Trophoblast cell (in vitro differentiated cells and primary cell): ENCODE data around the gene MITF.

Source experiments
- DNase-seq, 2 donors: peaks; one replicate each; pipeline ENCODE4 v3.0.0-alpha.2; 2016
- H2AFZ ChIP-seq: 2 replicates; pipeline ENCODE4 v1.6.1; 2013; ENCODE audit warnings: low read length, moderate library complexity, mild to moderate bottlenecking; ENCODE audit not compliant: insufficient read depth, poor library complexity
- H2AK5ac ChIP-seq: 2 replicates; pipeline ENCODE4 v1.6.1; 2013; ENCODE audit warnings: mild to moderate bottlenecking, low read length
- H2BK120ac ChIP-seq: 2 replicates; pipeline ENCODE4 v1.6.1; 2013; ENCODE audit warnings: low read length, mild to moderate bottlenecking, moderate library complexity; ENCODE audit not compliant: insufficient read depth, poor library complexity
- H2BK12ac ChIP-seq: 2 replicates; pipeline ENCODE4 v1.6.1; 2013; ENCODE audit warnings: mild to moderate bottlenecking, low read length, moderate library complexity
- H2BK5ac ChIP-seq: 2 replicates; pipeline ENCODE4 v1.6.1; 2013; ENCODE audit warnings: low read length, low read depth, moderate library complexity, mild to moderate bottlenecking; ENCODE audit not compliant: poor library complexity
- H3K14ac ChIP-seq: 2 replicates; pipeline ENCODE4 v1.6.1; 2013; ENCODE audit warnings: mild to moderate bottlenecking, low read length
- H3K18ac ChIP-seq: 2 replicates; pipeline ENCODE4 v1.6.1; 2013; ENCODE audit warnings: mild to moderate bottlenecking, low read length
- H3K23ac ChIP-seq: 2 replicates; pipeline ENCODE4 v1.6.1; 2013; ENCODE audit warnings: low read length
- H3K27ac ChIP-seq: 2 replicates; pipeline ENCODE4 v1.5.1; 2013; ENCODE audit warnings: low read depth, mild to moderate bottlenecking, inconsistent platforms, low read length, moderate library complexity
- H3K27me3 ChIP-seq: 2 replicates; pipeline ENCODE4 v1.6.1; 2013; ENCODE audit warnings: inconsistent platforms, mild to moderate bottlenecking, low read length, moderate library complexity; ENCODE audit not compliant: insufficient read depth
- H3K36me3 ChIP-seq, 2 experiments: 1 replicate in 1 of 2; 2 replicates in 1 of 2; pipeline ENCODE4 v1.6.1; 2013; ENCODE audit warnings: low read length in 2 of 2, mild to moderate bottlenecking in 2 of 2, moderate library complexity in 1 of 2; ENCODE audit not compliant: insufficient read depth in 2 of 2, control insufficient read depth in 1 of 2
- H3K4ac ChIP-seq: 2 replicates; pipeline ENCODE4 v1.6.1; 2013; ENCODE audit warnings: low read depth, mild to moderate bottlenecking, low read length, moderate library complexity
- H3K4me1 ChIP-seq, 2 experiments: 1 replicate in 1 of 2; 2 replicates in 1 of 2; pipeline ENCODE4 v1.6.1; 2013; ENCODE audit warnings: low read length in 2 of 2, mild to moderate bottlenecking in 2 of 2, moderate library complexity in 1 of 2; ENCODE audit not compliant: insufficient read depth in 2 of 2, control insufficient read depth in 1 of 2
- H3K4me2 ChIP-seq: 2 replicates; pipeline ENCODE4 v1.6.1; 2013; ENCODE audit warnings: inconsistent platforms, mild to moderate bottlenecking, low read length, moderate library complexity
- H3K4me3 ChIP-seq: 2 replicates; pipeline ENCODE4 v1.5.1; 2013; ENCODE audit warnings: mild to moderate bottlenecking, low read depth, low read length, inconsistent platforms
- H3K79me1 ChIP-seq: one replicate; pipeline ENCODE4 v1.6.1; 2013; ENCODE audit warnings: low read length
- H3K79me2 ChIP-seq: 2 replicates; pipeline ENCODE4 v1.6.1; 2013; ENCODE audit warnings: low read length, mild to moderate bottlenecking; ENCODE audit not compliant: control insufficient read depth, insufficient read depth, poor library complexity
- H3K9ac ChIP-seq: 2 replicates; pipeline ENCODE4 v1.6.1; 2013; ENCODE audit warnings: mild to moderate bottlenecking, low read length
- H3K9me3 ChIP-seq: 2 replicates; pipeline ENCODE4 v1.6.1; 2013; ENCODE audit warnings: low read depth, mild to moderate bottlenecking, control low read depth, inconsistent platforms, low read length; ENCODE audit not compliant: insufficient read depth
- H4K12ac ChIP-seq: 2 replicates; pipeline ENCODE4 v1.6.1; 2013; ENCODE audit warnings: low read depth, mild to moderate bottlenecking, low read length, moderate library complexity
- H4K8ac ChIP-seq: 2 replicates; pipeline ENCODE4 v1.6.1; 2013; ENCODE audit warnings: low read depth, mild to moderate bottlenecking, low read length, moderate library complexity
- H4K91ac ChIP-seq: one replicate; pipeline ENCODE4 v1.6.1; 2013; ENCODE audit warnings: low read depth, mild to moderate bottlenecking, low read length, moderate library complexity
- WGBS: extraction: QIAGEN DNeasy Blood & Tissue Kit; methylation state at CpG from one replicate; pipeline ENCODE4 v1.1.7; 2013; ENCODE audit warnings: missing lambda C conversion rate; ENCODE audit not compliant: insufficient read length, insufficient coverage; ENCODE audit errors: extremely low coverage; 5-methylcytosine and 5-hydroxymethylcytosine counted together

MITF gene

GRCh38 chr3:69807674-69808073 is 68.4 kb downstream of the MITF start:
- no peak overlapping the region for H3K18ac ChIP-seq

GRCh38 chr3:69809076-69809835 is 70.0 kb downstream of the MITF start:
- Histone ChIP-seq H3K9ac (no peak overlapping the region), H4K8ac (no peak overlapping the region), H3K4me1 (peaks cover 0 to 5% of the 10 kb centered on the region in 2 experiments), H3K4ac (no peak overlapping the region), H2AFZ (no peak overlapping the region), H3K18ac (no peak overlapping the region), H4K12ac (no peak overlapping the region), H2AK5ac (no peak overlapping the region), H3K27me3 (no peaks in the 10 kb centered on the region), H2BK12ac (no peak overlapping the region), H3K9me3 (no peaks in the 10 kb centered on the region), H2BK120ac (no peak overlapping the region), H3K4me2 (no peak overlapping the region), H2BK5ac (no peak overlapping the region), H4K91ac (no peak overlapping the region), H3K4me3 (no peak overlapping the region), H3K14ac (no peak overlapping the region), H3K36me3 (no peaks in the 10 kb centered on the region), H3K79me1 (no peaks in the 10 kb centered on the region), H3K27ac (no peak overlapping the region), H3K23ac (no peak overlapping the region), H3K79me2 (no peaks in the 10 kb centered on the region)
- no CpG with 5 or more reads among the region's 1 CpG for WGBS
- no peak for DNase-seq

More at GRCh38 chr3:69807674-69808073, 68.4 kb downstream of the MITF start:
- no peak overlapping the region for H4K8ac ChIP-seq
- no peak overlapping the region for H3K4ac ChIP-seq
- no peak overlapping the region for H3K27ac ChIP-seq
- whole genome bisulfite sequencing, result no CpG with 5 or more reads among the region's 1 CpG
- H2BK5ac ChIP-seq, result no peak overlapping the region
- no peak for DNase-seq
- H3K27me3 ChIP-seq, result no peaks in the 10 kb centered on the region
- H3K9ac ChIP-seq, result no peak overlapping the region
- no peak overlapping the region for H3K4me2 ChIP-seq
- H4K12ac ChIP-seq, result no peak overlapping the region
- no peak overlapping the region for H2AK5ac ChIP-seq
- no peak overlapping the region for H2AFZ ChIP-seq
- no peak overlapping the region for H3K14ac ChIP-seq
- H3K23ac ChIP-seq, result no peak overlapping the region
- H3K9me3 ChIP-seq, result no peaks in the 10 kb centered on the region
- no peak overlapping the region for H2BK120ac ChIP-seq
- H3K79me1 ChIP-seq, result no peaks in the 10 kb centered on the region
- no peak overlapping the region for H3K4me3 ChIP-seq
- H4K91ac ChIP-seq, result no peak overlapping the region
- H3K4me1 ChIP-seq, result peaks cover 0 to 5% of the 10 kb centered on the region in 2 experiments
- H2BK12ac ChIP-seq, result no peak overlapping the region
- no peaks in the 10 kb centered on the region for H3K36me3 ChIP-seq
- H3K79me2 ChIP-seq, result no peaks in the 10 kb centered on the region

GRCh38 chr3:69811452-69812401 is 72.5 kb downstream of the MITF start:
- Histone ChIP-seq H2AFZ (no peak overlapping the region), H3K18ac (no peak overlapping the region), H3K79me1 (no peaks in the 10 kb centered on the region), H3K9me3 (no peaks in the 10 kb centered on the region), H3K9ac (no peak overlapping the region), H2BK12ac (no peak overlapping the region), H3K36me3 (no peaks in the 10 kb centered on the region), H4K8ac (no peak overlapping the region), H3K4me2 (no peak overlapping the region), H3K23ac (no peak overlapping the region), H4K91ac (no peak overlapping the region), H3K14ac (no peak overlapping the region), H3K79me2 (no peaks in the 10 kb centered on the region), H3K27me3 (no peaks in the 10 kb centered on the region), H3K4ac (no peak overlapping the region), H2BK120ac (no peak overlapping the region), H4K12ac (no peak overlapping the region), H3K27ac (no peak overlapping the region), H3K4me1 (peaks cover 0 to 3% of the 10 kb centered on the region in 2 experiments), H2BK5ac (no peak overlapping the region), H2AK5ac (no peak overlapping the region), H3K4me3 (no peak overlapping the region)
- DNase-seq, result no peak
- WGBS, result no CpG with 5 or more reads among the region's 4 CpGs

- no peaks in the 10 kb centered on the region for H3K4me1 ChIP-seq
- H2AFZ ChIP-seq, result no peak overlapping the region
- no peak overlapping the region for H3K4me2 ChIP-seq
- no peak overlapping the region for H2BK120ac ChIP-seq
- H3K14ac ChIP-seq, result no peak overlapping the region
- H2AK5ac ChIP-seq, result no peak overlapping the region
- H3K23ac ChIP-seq, result no peak overlapping the region
- no peak overlapping the region for H3K18ac ChIP-seq
- no peak overlapping the region for H3K4me3 ChIP-seq
- DNase-seq, result no peak
- no peak overlapping the region for H2BK5ac ChIP-seq
- H3K27ac ChIP-seq, result no peak overlapping the region
- H4K91ac ChIP-seq, result no peak overlapping the region
- H3K4ac ChIP-seq, result no peak overlapping the region
- no peaks in the 10 kb centered on the region for H3K79me1 ChIP-seq
- H3K27me3 ChIP-seq, result no peaks in the 10 kb centered on the region
- H3K36me3 ChIP-seq, result no peaks in the 10 kb centered on the region
- no peak overlapping the region for H4K8ac ChIP-seq
- no peak overlapping the region for H3K9ac ChIP-seq
- H3K79me2 ChIP-seq, result no peaks in the 10 kb centered on the region
- no peak overlapping the region for H2BK12ac ChIP-seq
- H4K12ac ChIP-seq, result no peak overlapping the region
- H3K9me3 ChIP-seq, result no peaks in the 10 kb centered on the region
- no CpG with 5 or more reads among the region's 1 CpG for WGBS
Observed at GRCh38 chr3:69815970-69816369, 76.7 kb downstream of the MITF start.
